ENCODE measurements around the gene MARCHF2. TPM values are rescaled to one million over a fixed set of nuclear protein-coding genes. Genes with fewer than 3 reads are reported as not detected.
A peak's percentile ranks its signal among the peaks of the same experiment; 100 is the strongest.
"Not testable (repeated sequence)": the region's sequence is repeated elsewhere in the genome, so short reads cannot be mapped to it uniquely, and the experiment has no call there.

Gene MARCHF2
- total RNA-seq, 6 experiments from 2014 or later: 22.5 to 146 (median 32.3) TPM

- ATAC-seq (peak; percentile 33 to 72 (median 44)), DNase-seq (no peak)
- WGBS (ENCODE audit: insufficient coverage, low coverage, low lambda C conversion rate, missing lambda C conversion rate): 91% methylated on average over 11 of the region's 18 CpGs
- intact Hi-C loops (cut with DNase I): loop anchor here in 1 of 2 donors (10.0 kb wide), 2 partner anchors 50 to 100 kb away; partner anchors contain the start of gene PRAM1
- Histone ChIP-seq H3K27me3 (no peaks in the 10 kb centered on the region), H3K36me3 (peaks cover 0 to 22% (median 7%) of the 10 kb centered on the region in 4 donors), H3K4me3 (no peak overlapping the region), H3K4me1 (peaks cover 0 to 5% (median 0%) of the 10 kb centered on the region in 4 donors), H3K9me3 (no peaks in the 10 kb centered on the region), H3K27ac (no peak overlapping the region)
- TF ChIP-seq CTCF (IDR thresholded peaks at IDR 0.05) (no peak), POLR2A (IDR thresholded peaks at IDR 0.05) (no peak)
Measured at GRCh38 chr19:8404391-8405151, 8.5 kb upstream of the MARCHF2 start.

- WGBS (ENCODE audit: insufficient coverage, low coverage, low lambda C conversion rate, missing lambda C conversion rate): 85% methylated on average over 12 of the region's 13 CpGs
- peaks cover 0 to 11% (median 6%) of the 10 kb centered on the region in 4 donors for H3K4me1 ChIP-seq
- H3K36me3 ChIP-seq; H3K27ac ChIP-seq; H3K9me3 ChIP-seq; DNase-seq; intact Hi-C loops (cut with DNase I); H3K4me3 ChIP-seq; H3K27me3 ChIP-seq; ATAC-seq: not testable (repeated sequence)
Measured at GRCh38 chr19:8410718-8411117, 2.4 kb upstream of the MARCHF2 start.

GRCh38 chr19:8413629-8413995, 507 bp downstream of the MARCHF2 start:
- intact Hi-C loops (cut with DNase I): no loop called here
- DNase-seq: no peak
- Histone ChIP-seq H3K4me3 (peak overlapping the region; percentile 74 to 96 (median 84)), H3K27me3 (no peaks in the 10 kb centered on the region), H3K27ac (peak overlapping the region in 2 of 3 donors; percentile 62), H3K4me1 (peaks cover 0 to 11% (median 6%) of the 10 kb centered on the region in 4 donors), H3K9me3 (no peaks in the 10 kb centered on the region), H3K36me3 (no peaks in the 10 kb centered on the region)
- ATAC-seq: no peak
- TF ChIP-seq POLR2A (IDR thresholded peaks at IDR 0.05): no peak
- no peak for TF ChIP-seq CTCF (IDR thresholded peaks at IDR 0.05)
- WGBS (ENCODE audit: insufficient coverage, low coverage, low lambda C conversion rate, missing lambda C conversion rate): 0% methylated on average over 2 of the region's 3 CpGs

GRCh38 chr19:8416796-8417195, 3.7 kb downstream of the MARCHF2 start:
- no peak overlapping the region for H3K27ac ChIP-seq
- DNase-seq (no peak), ATAC-seq (no peak)
- no peaks in the 10 kb centered on the region for H3K9me3 ChIP-seq
- H3K4me1 ChIP-seq: peaks cover 0 to 15% (median 8%) of the 10 kb centered on the region in 4 donors
- no peaks in the 10 kb centered on the region for H3K27me3 ChIP-seq
- H3K4me3 ChIP-seq: no peak overlapping the region
- 95% methylated on average over 3 of the region's 4 CpGs for WGBS (ENCODE audit: insufficient coverage, low coverage, low lambda C conversion rate, missing lambda C conversion rate)
- intact Hi-C loops (cut with DNase I): no loop called here
- TF ChIP-seq CTCF (IDR thresholded peaks at IDR 0.05): no peak
- no peak for TF ChIP-seq POLR2A (IDR thresholded peaks at IDR 0.05)
- H3K36me3 ChIP-seq: no peaks in the 10 kb centered on the region
